Measurements from ENCODE around the gene L3MBTL4.

The L3MBTL4 gene

GRCh38 chr18:6220129-6220528, 194.6 kb downstream of the L3MBTL4 start:
- H3K4me3 ChIP-seq (replicated peaks; ENCODE audit: low read depth, low read length) = no peak overlapping the region
- no peak for TF ChIP-seq CTCF (IDR thresholded peaks at IDR 0.05; ENCODE audit: low read length, missing control alignments)
- no peak for DNase-seq (ENCODE audit: low read depth)

- TF ChIP-seq CTCF (IDR thresholded peaks at IDR 0.05; ENCODE audit: low read length, missing control alignments) = peak; percentile 90
- no peak overlapping the region for H3K4me3 ChIP-seq (replicated peaks; ENCODE audit: low read depth, low read length)
- peak; percentile 64 for DNase-seq (ENCODE audit: low read depth)
These were observed 195.5 kb downstream of the L3MBTL4 start for GRCh38 chr18:6219116-6219717.

- DNase-seq (ENCODE audit: low read depth) = no peak
- no peak for TF ChIP-seq CTCF (IDR thresholded peaks at IDR 0.05; ENCODE audit: low read length, missing control alignments)
- H3K4me3 ChIP-seq (replicated peaks; ENCODE audit: low read depth, low read length) = no peak overlapping the region
These were observed 198.8 kb downstream of the L3MBTL4 start for GRCh38 chr18:6215888-6216287.

GRCh38 chr18:6211174-6211504, 203.6 kb downstream of the L3MBTL4 start:
- H3K4me3 ChIP-seq (replicated peaks; ENCODE audit: low read depth, low read length) = no peak overlapping the region
- no peak for DNase-seq (ENCODE audit: low read depth)
- no peak for TF ChIP-seq CTCF (IDR thresholded peaks at IDR 0.05; ENCODE audit: low read length, missing control alignments)

GRCh38 chr18:6210349-6211173, 204.2 kb downstream of the L3MBTL4 start:
- no peak for DNase-seq (ENCODE audit: low read depth)
- H3K4me3 ChIP-seq (replicated peaks; ENCODE audit: low read depth, low read length) = no peak overlapping the region
- no peak for TF ChIP-seq CTCF (IDR thresholded peaks at IDR 0.05; ENCODE audit: low read length, missing control alignments)

GRCh38 chr18:6207941-6208340, 206.8 kb downstream of the L3MBTL4 start:
- no peak for TF ChIP-seq CTCF (IDR thresholded peaks at IDR 0.05; ENCODE audit: low read length, missing control alignments)

GRCh38 chr18:6207116-6207515, 207.6 kb downstream of the L3MBTL4 start:
- no peak overlapping the region for H3K4me3 ChIP-seq (replicated peaks; ENCODE audit: low read depth, low read length)
- TF ChIP-seq CTCF (IDR thresholded peaks at IDR 0.05; ENCODE audit: low read length, missing control alignments) = no peak
- DNase-seq (ENCODE audit: low read depth) = no peak

More at GRCh38 chr18:6207941-6208340, 206.8 kb downstream of the L3MBTL4 start:
- DNase-seq (ENCODE audit: low read depth) = no peak
- no peak overlapping the region for H3K4me3 ChIP-seq (replicated peaks; ENCODE audit: low read depth, low read length)
